GM21619 (cell line): ENCODE data around the gene CDK14.

Source experiments
- ATAC-seq: cut with Tn5 transposase; IDR thresholded peaks from one replicate; pipeline ENCODE4 v1.9.1; 2021; ENCODE audit not compliant: unreplicated experiment

CDK14 gene

DNA sequence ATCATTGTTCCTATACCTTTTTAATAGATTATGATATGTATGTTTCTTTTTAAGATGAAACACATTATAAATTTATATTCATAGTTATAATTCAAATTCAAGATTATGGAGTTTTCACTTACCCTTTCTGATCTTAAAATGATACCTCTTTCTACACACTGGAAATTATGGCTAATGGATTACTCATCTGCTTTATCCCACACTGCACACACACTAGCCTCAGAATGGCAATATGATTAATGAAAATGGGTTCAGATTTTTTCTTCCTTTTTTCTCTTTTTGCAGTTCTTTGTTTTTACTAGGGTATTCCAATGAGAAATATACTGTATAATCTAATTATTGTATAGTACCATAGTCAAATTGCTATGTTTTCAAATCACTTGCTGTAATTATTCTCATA, 585.8 kb downstream of the CDK14 start:
- no peak for ATAC-seq

DNA sequence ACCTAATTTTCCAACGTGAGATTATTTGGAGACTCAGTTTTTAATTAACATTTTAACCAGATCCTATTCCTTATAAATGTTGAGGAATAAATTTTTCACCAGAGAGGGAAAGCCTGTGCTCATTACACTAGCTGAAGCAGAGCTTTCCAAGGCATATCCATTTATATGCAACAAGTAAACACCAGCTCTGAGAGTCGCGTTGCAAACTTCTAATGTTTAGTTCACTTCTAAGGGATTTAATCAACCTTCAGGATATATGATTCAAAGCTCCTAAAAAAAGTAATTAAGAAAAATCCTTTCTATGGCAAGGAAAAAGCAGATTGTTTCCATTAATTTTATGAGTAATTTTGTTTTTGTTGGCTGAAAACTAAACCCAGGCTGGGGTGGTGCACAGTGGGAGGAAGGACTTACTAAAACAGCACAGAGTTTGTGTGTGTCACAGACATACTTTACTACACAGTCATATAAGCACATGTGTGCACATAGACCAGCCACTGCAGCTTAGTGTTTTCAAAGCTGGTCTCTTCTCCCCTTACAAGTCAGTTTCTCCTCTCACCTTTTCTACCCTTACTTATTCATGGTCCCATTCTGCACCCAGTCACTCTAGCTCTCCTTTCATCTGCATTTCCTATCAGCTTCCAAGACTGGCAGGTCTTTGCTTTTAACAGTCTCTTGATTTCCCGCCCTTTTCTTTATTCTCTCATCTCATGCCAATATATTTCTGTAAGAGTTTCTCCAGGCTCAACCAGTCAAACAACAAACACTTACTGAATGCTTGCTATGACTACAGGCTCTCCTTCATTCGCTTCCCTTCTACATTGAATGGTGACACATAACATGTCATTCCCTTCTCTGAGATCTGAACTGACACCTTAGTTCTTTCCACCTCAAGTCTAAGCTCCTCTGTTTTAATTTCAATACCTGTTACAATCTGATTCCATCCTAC, 587.0 kb downstream of the CDK14 start:
- no peak for ATAC-seq

DNA sequence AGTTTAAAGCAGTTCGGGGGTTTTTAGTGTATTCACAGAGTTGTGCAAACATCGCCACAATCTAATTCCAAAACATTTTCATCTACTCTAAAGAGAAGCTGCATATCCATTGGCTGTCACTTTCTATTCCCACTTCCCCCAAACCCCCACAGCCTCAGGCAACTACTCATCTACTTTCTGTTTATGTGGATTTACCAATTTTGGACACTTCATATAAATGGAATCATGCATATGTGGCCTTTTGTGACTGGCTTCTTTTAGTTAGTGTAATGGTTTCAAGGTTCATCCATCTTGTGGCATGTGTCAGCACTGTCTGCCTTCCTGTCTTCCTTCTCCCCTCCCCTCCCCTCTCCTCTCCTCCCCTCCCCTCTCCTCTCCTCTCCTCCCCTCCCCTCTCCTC, 589.6 kb downstream of the CDK14 start:
- ATAC-seq: no peak

DNA sequence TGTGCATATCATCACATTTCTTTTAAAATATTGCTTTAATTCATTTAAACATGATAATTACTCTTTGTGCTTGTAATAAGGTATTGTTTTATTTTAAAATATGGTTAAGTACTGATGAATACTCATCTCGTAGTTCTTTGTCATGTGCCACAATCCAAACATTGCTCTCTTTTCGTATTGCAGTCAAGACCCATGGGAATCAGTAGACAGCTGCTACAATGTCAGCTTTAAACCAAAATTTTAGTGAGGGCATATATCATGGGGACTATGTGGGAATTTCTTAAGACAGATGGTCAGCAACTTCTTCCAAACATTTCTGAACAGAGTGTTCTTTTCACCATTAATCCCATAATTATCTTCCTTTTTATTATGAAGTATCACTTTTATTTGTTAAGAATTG, 590.9 kb downstream of the CDK14 start:
- ATAC-seq: no peak

DNA sequence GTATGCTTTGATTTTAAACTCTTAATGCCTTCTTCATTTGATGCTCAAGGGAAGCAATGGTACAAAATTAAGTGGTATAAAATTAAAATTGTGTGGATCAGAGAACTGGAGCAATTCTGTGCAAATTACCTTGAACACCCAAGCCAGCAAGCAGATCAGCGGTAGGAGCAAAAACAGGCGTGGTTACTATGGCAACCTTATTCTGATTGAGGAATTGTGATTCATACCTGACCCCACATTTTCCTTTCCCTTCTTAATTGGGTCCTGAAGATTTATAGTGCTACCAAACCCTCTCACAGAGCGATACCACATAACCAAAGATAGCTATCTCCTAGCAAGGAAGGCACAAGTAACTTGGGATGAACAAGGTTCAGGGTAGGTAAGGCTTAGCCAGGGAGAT, 595.6 kb downstream of the CDK14 start:
- no peak for ATAC-seq

DNA sequence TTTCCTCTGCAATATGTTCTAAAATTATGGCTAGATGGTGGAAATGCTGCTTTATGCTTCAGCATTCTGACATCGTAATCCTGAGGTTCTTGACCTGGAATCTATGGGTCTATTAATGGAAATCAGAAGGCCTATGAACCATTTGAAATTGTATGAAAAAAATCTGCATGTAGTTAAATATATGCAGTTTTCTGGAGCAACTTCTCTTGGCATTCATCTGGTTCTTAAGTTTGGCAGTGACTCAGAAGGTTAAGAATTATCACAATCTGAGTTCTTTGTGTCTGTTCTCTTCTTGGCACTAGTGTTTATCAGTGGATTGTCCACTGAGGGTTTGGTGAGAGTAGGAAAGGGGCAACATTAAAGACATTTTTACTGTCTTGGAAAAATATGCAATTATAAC, 597.0 kb downstream of the CDK14 start:
- ATAC-seq: no peak

DNA sequence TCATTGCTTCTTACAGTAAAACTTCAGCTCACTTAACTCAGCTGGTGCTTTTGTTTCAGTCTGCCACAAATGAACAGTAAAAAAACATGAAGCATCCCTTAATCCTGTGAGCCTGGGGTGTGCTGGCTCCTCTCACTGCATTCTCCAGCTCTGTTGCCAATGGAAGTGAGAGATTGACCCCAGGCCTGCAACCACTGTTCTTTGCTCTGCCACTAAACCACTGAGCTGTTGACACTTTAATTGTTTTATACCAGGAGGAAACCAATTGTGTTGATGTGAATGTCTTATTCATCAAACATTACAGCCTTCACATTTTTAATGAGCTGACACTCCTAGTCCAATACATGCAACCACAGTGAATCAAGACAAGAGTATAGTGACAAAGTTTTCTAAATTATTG, 598.7 kb downstream of the CDK14 start:
- no peak for ATAC-seq

DNA sequence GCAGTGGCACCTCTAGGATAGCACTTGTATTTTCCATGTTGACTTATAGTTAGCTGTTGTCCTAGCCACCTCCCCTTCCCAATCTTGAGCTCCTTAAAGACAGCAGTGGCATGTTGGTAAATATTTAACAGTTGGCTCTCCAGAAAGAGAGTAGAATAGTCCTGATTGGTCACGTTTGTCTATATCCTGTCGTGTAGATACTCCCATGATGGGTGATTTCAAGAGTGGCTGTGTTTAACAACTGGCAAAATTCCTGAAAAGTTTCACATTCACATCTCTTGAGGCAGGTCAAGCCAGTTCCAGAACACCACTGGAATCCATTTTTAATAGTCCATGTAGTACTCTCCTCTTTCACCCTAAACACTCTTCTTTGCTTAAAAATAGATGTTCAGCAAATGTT, 599.9 kb downstream of the CDK14 start:
- no peak for ATAC-seq

DNA sequence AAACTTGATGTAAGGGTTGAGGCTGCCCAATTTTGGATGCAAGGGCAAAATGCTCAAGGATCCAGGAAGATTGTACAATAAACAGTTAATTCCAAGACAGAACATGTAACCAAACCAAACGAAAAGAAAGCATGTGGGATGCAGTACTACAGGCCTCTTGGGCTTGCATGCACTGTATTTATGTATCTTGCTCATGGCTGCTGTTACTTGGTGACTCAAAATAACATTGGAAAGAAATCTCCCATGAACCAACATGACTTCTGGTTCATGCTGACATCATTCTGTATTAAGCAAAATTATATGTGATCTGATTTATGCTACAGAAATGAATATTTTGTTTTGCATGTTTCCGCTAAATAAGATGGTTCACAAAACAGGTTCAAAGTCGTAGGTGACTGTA, 602.2 kb downstream of the CDK14 start:
- ATAC-seq: no peak

DNA sequence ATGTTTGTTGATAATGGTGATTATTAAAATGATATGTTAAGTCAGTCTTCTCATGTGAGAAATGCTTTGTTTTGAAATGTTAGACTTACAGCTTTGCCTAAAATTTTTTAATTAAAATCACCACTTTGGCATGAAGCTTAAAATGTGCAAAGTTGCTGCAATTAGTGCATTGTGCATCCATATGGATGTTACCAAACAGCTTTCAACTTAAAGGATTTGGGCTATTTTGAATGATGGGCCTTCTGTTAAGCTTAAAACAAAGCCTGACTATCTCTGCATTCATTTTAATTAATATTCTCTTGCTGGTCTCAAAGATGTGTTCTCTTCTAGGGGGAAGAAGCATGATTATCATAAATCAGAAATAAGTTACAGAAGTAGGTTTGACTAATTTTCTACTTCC, 603.5 kb downstream of the CDK14 start:
- no peak for ATAC-seq

DNA sequence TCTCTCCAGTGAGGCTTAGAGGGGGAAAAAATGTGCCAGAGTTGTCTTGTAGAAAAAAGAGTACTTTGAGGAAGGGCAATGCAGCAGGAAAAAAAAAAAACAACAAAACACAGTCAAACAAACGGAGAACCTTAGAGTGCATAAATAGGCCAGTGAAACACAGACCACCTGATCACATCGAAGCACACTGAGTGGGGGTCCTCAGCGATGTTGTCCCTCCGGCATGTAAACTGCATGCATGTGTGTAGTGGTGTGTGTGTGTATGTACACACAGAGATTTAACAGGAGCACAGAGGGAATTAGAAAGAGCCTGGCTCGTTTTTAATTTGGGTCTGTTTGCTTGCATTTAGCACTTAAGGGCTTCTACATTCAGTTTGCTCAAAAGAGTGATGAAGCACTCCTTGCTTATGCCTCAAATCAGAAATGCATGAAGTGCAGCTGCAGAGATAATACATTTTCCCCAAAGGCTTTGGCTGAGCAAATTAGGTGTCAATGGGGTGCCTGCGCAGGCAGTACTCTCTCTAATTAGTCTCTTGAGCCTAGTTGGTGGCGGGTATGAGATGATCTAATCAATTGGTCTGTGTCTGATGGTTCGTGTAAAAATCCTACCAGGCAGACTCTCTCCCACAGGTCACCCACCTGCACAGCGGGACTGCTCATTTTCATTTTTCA, 605.5 kb downstream of the CDK14 start:
- no peak for ATAC-seq

DNA sequence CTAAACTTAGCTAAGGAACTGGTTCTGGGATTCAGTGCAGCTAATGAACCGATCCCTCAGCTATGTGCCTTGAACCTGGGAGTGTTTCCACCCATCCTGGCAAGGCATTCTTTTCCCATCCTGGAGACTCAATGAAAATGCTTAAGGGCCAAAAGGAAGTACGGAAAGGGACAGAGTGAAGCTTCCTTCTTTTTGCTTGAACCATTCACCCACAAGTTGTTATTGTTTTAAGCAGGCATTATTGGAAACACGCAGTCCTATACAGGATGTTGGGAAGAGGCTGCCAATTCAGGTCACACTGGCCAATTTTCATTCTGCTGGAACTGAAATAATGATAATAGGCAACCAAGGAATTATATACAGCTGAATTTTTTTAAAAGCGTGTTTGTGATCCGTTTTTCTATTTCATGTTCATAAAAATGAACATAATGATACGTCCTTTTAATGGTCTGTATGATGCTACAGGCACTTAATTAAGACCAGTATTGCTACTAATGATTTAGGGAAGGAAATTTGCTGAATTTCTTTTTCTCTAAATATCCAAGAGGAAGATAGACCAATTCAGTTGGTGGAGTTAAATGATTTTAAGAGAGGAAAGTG, 610.3 kb downstream of the CDK14 start:
- no peak for ATAC-seq

DNA sequence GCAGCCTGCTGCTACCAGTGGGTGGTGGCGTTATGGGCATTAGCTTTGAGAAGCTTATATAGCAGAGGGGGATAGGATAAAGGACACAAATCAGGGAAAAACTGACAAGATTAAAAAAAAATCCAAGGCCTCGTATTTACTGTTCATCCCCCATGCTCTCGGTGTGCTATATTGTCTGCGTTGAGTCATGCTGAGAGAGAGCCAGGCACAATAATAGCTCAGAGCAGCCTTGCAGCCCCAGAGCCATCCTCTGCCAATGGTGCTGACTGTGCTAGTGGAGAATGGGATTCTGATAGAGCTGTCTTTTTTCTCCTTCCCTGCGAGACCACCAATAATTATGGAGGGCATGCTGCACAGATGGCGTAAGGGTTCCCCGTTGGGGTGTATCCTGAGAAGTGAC, 616.5 kb downstream of the CDK14 start:
- ATAC-seq: no peak

DNA sequence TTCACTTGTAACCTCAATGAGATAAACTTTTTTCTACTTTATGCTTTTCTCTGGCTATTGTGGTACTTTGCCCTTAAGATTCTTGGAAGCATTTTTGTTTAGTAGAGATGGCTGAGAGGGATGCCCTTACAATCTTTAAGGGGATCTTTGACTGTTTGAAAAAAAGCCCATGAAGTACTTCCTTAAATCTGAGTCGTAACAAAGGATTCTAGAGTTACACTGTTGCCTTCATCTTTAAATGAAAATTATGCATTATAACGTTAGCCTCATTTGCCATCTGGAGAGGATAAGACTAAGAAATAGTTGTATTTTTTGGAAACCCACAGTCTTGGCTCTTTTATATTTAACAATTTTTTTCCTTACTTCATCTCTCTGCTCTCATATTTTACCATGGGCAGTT, 630.3 kb downstream of the CDK14 start:
- ATAC-seq: no peak

DNA sequence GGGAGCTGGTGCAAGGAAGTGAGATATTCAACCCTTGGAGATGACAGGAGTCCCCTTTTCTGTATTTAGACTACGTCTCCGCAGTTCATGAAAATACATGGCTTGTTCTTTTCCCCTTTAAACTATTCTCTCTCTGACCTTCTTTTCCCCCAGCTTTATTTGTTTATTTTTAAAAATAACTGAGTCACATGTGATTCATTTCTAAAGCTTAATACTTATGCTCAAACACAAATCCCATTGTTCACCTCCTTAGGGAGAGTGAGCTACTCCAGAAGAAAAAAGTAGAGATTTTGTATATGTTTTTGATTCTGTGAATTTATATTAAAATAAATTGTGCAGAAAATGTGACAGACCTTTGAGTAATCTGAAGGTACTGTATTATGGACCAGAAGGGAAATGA, 632.2 kb downstream of the CDK14 start:
- no peak for ATAC-seq

DNA sequence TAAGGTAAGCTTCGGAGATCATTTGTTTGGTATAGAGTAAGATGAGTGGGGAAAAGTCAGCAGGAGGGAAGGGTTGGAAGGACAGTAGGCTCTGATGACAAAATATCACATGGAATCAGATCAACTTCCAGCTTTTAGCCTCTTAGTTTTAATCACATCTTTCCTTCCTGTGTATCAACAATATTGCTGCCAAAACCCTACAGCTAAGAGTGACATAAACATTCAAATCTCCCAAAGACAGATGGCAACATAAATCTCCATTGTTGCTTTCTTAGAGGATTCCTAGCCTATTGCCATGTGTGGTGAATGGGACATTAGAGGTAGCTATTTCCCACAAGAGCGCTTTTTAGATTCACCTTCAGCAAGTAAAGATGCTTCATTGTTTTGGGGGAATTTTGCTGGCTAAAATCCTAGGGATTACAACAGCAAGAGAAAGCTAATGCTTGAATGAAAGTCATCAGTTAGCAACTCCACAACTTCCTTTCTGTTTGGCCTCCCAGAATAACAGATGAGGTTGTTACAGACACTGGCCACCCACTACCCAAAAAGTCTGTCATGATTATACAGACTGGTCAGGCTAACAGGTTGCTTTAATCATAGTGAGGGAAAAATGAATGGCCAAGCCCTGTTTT, 632.9 kb downstream of the CDK14 start:
- no peak for ATAC-seq

DNA sequence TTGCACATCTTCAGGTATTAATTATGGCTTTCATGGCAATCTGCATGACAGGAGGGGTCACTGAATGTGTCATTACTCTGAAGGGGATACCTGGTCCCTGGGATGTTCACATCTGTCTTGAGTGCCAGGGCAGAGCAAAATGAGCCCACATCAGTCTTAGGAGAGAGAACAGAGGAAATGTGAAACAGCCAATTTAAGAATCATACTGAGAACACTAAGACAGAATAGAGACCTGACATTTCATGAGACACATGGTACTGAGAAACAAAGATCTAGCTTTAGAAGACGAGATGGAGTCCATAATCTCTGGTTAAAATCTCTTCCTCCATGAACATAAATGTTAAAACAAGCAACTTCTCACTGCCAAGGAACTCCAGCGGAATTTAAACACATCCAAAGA, 634.0 kb downstream of the CDK14 start:
- no peak for ATAC-seq

DNA sequence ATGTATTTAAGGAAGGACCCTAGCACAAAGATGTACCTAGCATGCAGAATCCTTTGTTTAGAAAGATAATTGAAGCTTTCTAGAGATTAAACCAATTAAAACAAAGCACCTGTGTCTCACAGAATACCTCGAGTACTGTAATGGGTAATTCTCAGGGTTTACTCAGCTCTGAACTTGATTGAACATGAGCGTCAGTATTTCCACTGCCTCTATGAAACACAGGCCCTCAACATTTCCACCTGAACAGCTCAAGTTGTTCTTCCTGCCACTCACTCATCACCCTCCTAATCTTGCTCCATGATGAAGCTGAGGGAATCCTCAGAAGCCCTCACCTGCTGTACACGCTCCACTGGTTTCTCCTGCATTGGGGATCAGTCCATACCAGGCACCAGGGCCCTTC, 634.4 kb downstream of the CDK14 start:
- no peak for ATAC-seq

DNA sequence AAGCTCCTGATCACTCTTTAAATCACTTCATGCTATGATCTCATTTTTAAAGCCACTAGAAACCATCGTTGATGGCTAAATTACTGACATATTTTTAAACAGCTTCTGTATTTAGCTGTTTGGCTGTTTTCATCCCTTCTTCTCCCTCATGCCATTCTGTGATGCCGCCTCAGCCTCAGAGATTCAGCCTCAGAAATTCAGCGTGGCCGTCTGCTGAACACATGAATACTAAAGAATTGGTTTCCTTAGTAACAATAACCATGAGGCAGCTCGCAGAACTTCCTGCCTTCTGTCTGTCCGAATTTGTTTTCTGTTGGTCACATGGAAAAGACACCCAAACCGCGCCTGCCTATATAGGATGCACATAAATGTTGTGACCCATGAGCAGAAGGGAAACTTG, 637.1 kb downstream of the CDK14 start:
- ATAC-seq: no peak

DNA sequence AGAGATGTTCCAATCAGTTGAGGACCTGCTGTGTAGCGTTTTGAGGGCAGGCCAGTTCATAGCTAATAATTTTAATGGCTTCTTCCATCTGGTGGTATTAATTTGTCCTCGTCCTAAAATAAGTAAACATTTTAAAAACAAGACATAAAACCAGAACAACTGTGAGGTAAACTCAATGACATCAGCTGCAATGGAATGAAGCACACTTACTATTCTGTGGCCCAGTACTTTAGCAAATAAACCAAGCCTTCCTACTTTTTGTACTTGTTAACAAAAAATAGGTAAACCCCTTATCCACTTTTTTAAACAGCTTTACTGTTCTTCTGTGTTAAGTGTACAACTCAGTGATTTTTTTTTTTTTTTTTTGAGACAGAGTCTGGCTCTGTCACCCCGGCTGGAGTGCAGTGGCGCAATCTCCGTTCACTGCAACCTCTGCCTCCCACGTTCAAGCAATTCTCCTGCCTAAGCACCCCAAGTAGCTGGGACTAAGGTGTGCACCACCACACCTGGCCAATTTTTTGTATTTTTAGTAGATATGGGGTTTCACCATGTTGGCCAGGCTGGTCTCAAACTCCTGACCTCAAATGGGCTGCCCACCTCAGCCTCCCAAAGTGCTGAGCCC, 639.2 kb downstream of the CDK14 start:
- no peak for ATAC-seq

DNA sequence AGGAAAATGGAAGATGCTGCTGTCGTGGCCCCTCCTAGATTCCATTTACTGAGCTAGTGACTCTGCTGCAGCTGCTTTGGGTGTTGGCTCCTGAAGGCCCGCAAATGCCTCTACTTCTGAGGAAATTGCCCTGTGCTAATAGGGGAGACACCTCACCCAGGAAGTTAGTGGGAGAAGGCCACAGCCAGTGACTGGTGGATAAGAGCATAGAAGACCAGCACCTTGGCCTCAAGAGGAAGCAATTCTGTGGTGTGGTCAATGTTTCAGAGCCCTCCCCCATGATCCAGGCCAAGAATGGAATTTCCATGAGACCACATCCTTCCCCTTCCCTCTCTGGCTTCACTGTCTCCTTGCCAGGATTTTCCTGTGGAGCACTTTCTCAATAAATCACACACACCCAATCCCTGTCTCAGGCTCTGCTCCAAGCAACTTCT, 643.1 kb downstream of the CDK14 start:
- ATAC-seq: no peak
